A549 (cell line): ENCODE data around the gene MYLK.

Experiments used
- CTCF ChIP-seq: fragments of >200 bp; sonication (Bioruptor Twin); formaldehyde crosslinking; IDR thresholded peaks from 3 replicates; pipeline ENCODE4 v1.5.1; 2016
- EP300 ChIP-seq, 2 experiments: fragments of >200 bp; sonication (Bioruptor Twin); formaldehyde crosslinking; IDR thresholded peaks; 2 replicates in 1 of 2; 3 replicates in 1 of 2; pipeline ENCODE4 v1.6.1; 2016 to 2017
- PHF8 ChIP-seq: fragments of 200-600 bp; sonication (generic); IDR thresholded peaks from 2 replicates; pipeline ENCODE4 v1.6.1; 2016; ENCODE audit warnings: low read depth, mild to moderate bottlenecking, antibody characterized with exemption, moderate library complexity, borderline replicate concordance
- POLR2A ChIP-seq: IDR thresholded peaks from 2 replicates; pipeline ENCODE4 v1.6.1; 2012; ENCODE audit warnings: mild to moderate bottlenecking, low read length
- ZC3H11A ChIP-seq: fragments of 450-650 bp; IDR thresholded peaks from 2 replicates; pipeline ENCODE4 v1.6.1; 2014; ENCODE audit warnings: antibody characterized with exemption, mild to moderate bottlenecking

GRCh38 chr3:123720638-123721037 is 163.5 kb downstream of the MYLK start:
- TF ChIP-seq ZC3H11A = no peak
- TF ChIP-seq PHF8 = no peak
- no peak for TF ChIP-seq POLR2A
- TF ChIP-seq EP300 (IDR thresholded peaks at IDR 0.05) = no peak
- no peak for TF ChIP-seq CTCF
